ENCODE results near the gene BAG5.

BAG5 gene

GRCh38 chr14:103569408-103569807, 7.0 kb upstream of the BAG5 start:
- H3K4me3 ChIP-seq (ENCODE audit: low read length): no peak overlapping the region
- DNase-seq (ENCODE audit: low read depth, low spot score): no peak

DNA sequence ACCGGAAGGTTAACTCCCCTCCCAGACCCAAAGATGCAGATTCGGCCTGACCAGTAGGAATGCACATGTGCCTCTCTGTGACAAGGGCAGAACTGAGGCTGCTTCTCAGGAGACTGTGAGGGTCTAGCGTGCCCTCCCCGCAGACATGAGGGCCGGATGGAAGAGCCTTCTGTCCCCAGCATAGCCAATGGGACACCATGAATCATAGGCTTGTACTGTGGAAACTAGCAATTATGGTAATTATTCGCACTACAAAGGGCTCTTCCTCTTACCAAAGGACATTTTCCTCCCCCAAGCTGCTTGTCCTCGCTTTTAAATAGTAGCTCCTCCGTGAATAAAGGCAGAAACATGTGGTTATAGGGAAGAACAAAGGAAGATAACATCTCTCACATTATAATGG, 6.5 kb upstream of the BAG5 start:
- H3K4me3 ChIP-seq (ENCODE audit: low read length): no peak overlapping the region
- no peak for DNase-seq (ENCODE audit: low read depth, low spot score)

- DNase-seq (ENCODE audit: low read depth, low spot score): no peak
- peak overlapping the region; percentile 90 for H3K4me3 ChIP-seq (ENCODE audit: low read length)
Measured at GRCh38 chr14:103563844-103564505, 1.5 kb upstream of the BAG5 start.

DNA sequence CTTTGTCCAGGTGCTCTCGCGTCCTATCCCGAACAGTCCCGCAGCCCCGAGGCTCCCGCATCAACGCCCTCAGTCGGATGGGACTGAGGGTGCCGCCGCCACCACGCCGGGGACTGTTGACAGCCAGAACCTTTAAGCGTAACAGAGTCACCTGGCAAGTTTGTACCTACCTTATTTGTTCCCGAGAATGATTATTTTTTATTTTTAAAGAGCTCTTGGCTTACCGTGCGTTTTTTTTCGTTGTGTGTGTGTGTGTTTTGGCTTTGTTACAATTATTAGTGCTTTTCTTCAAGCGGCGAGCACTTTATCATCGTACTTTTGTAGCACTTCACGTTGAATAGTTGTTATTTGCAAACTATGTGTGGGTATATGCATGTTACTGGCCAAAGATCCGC, 766 bp upstream of the BAG5 start:
- DNase-seq (ENCODE audit: low read depth, low spot score): no peak
- peak overlapping the region; percentile 90 for H3K4me3 ChIP-seq (ENCODE audit: low read length)

- DNase-seq (ENCODE audit: low read depth, low spot score): no peak
- H3K4me3 ChIP-seq (ENCODE audit: low read length): peak overlapping the region; percentile 90
Measured at GRCh38 chr14:103562179-103562428, 353 bp downstream of the BAG5 start.

DNA sequence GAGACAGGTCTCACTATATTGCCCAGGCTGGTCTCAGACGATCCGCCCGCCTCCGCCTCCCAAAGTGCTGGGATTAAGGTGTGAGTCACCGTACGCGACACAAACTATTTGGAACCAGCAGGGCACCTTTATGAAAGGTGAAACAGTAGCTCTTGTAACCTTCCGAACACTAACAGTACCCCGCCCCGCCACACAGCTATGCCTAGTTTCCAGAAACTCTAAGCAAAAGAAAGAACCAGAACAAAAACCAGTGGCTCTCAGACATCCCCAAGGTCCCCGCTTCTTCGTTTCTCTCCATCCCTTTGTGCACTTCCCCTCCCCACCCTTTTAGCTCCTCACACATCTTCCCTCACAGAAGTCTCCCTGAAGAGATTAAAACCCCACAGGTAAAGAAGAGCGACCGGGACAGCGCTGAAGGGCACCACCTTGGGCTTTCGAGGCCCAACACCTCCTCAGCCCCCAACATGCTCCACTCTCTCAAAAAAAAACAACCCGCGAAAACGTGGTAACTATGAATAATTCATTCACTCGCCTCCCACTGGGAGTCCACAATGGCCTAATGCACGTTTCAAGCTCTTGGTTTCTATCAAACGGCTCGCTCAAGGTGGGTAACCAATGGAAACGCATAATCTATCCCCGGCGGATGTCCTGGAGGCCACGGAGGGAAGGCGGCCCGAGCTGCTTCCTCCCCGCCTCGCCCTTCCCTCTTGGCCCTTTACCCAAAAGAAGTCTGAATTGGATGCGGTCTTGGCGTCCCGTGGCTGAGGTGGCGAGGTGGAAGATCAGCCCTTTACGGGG, 877 bp downstream of the BAG5 start:
- peak overlapping the region; percentile 90 for H3K4me3 ChIP-seq (ENCODE audit: low read length)
- peak; percentile 26 for DNase-seq (ENCODE audit: low read depth, low spot score)

DNA sequence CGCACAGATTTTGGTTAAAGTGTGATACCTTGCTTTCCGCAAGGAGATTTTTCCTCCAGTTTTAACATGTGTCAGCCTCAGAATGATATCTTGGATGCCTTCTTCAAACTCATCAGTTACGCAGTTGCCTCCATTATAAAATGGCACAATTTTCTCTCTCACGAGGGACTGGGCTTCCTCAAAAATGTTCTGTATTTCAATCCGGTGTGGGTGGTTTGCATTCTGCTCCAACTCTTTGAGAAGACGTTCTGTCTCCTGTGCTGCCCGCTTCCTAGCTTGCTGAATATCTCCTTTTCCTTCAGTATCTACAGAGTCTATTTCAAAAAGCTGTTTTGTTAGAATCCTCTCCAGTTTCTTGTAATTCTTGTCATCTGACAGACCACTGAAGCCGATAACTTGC, 1.8 kb downstream of the BAG5 start:
- peak overlapping the region; percentile 90 for H3K4me3 ChIP-seq (ENCODE audit: low read length)
- DNase-seq (ENCODE audit: low read depth, low spot score): no peak

GRCh38 chr14:103559766-103560165, 2.7 kb downstream of the BAG5 start:
- DNase-seq (ENCODE audit: low read depth, low spot score): no peak
- H3K4me3 ChIP-seq (ENCODE audit: low read length): no peak overlapping the region

- DNase-seq (ENCODE audit: low read depth, low spot score): no peak
- no peak overlapping the region for H3K4me3 ChIP-seq (ENCODE audit: low read length)
Measured at GRCh38 chr14:103558071-103558882, 4.2 kb downstream of the BAG5 start.

DNA sequence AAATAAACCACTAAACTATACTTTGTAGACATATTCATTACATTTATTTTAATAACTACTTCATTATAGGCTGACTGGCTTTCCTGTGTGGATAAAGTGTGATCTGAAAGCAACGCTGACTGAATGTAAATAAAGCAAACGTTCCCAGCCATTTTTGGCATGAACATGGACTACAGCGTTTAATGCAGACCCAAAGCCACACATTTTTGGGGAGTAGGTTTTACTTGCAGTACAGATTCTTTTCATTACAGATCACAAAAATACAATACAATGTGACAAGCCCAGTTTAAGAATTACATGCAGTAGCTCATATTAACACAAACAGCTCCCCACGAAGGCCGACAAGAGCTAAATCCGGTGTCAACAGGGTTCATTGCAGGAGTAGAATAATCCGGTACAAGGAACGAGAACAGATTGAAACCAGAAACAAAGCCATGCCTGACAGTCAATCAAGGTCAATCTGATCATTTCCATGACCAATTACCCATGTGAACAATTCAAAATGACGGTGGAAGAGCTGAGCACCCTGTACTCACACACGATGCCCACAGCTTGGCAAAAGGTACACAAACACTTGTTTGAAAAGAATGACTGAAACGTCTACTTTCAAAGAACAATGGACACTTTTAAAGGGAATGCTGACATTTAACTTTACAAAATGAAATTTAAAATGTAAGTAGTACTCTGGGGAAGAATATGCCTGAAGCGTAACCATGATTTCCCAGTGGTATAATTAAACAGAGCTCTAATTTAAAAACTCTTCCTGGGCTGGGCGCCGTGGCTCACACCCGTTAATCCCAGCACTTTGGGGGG, 5.3 kb downstream of the BAG5 start:
- DNase-seq (ENCODE audit: low read depth, low spot score): no peak
- H3K4me3 ChIP-seq (ENCODE audit: low read length): no peak overlapping the region

DNA sequence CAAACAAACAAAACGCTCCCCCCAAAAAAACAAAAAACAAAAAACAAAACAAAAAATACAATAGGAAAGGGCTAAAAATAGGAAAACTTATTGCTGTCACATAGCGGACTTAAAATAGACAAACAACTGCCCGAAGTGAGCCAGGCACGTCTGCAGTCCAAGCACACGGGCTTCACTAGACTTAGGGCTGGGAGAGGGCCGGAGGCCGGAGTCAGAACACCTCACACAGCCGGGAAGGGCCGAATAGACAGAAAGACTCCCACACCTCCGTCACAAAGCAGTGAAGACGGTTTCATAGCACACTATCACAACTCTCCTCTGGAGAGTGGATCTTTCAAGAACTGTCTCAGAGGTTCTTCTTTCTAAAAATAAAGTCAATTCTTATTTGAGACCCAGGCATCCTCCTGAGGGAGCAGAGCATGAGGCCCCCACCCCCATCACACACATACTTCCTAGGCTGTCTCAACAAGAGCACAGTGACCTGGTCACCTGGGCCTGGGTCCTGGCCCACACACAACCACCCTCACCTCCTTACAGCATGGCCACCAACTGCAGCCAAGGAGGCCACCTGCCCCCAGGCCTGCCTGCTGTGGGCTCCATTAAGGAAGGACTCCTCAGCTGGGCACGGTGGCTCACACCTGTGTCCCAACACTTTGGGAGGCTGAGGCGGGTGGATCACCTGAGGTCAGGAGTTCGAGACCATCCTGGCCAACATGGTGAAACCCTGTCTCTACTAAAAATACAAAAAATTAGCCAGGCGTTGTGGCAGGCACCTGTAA, 6.7 kb downstream of the BAG5 start:
- DNase-seq (ENCODE audit: low read depth, low spot score): no peak
- H3K4me3 ChIP-seq (ENCODE audit: low read length): no peak overlapping the region

DNA sequence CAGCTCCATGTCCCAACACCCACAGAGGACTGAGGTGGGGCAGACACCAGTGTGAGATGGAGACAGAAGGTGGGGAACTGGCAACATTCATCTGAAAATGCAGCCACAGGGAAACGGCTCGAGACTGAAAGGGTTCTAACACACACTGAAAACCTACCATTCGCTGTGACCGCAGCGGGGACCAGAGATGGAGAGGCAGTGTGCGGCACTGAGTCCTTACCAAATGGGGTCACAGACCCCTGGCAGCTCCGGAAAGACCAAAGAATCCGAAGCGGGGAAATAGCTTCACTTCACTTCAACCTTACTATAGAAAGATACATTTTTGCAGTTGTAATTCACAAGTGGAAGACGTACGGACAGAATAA, 9.6 kb downstream of the BAG5 start:
- H3K4me3 ChIP-seq (ENCODE audit: low read length): no peak overlapping the region
- no peak for DNase-seq (ENCODE audit: low read depth, low spot score)

DNA sequence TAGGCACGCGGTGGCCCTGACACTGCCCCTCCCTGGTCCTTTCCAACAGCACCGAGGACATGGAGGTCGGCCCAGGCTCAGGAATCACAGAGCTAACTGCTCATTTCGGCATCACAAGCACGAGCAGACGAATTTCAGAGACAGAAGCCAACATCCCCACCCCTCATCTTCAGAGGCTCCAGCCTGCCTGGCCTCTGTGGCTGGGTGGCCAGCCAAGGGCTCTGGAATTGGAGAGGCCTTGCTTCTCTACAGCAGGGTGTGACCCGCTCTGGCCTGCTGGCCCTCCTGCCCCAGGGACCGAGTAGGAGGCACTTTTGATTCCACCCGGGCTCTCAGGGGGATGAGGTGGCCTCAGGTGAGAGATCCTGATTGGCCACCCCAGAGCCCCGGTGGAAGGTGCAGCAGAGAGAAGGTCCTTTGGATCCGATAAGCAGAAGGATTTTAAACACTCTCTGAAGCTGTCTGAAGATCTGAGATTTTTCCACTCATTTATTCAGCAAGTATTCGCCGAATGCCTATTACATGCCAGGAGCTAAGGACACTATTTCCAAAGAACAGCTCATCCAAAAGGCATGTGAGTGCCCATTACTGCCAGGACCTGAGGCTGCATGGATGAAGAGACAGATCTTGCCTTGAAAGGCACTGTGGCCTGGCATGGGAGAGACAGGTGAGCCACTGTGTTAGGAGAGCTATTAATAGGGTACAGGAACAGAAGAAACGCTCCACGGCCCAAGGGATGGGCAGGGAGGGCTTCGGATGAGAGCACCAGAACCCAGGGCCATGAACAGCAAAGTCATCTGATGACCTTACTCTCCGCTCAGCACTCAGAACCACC, 10.2 kb downstream of the BAG5 start:
- no peak for DNase-seq (ENCODE audit: low read depth, low spot score)
- H3K4me3 ChIP-seq (ENCODE audit: low read length): no peak overlapping the region

GRCh38 chr14:103551338-103551762, 11.1 kb downstream of the BAG5 start:
- no peak for DNase-seq (ENCODE audit: low read depth, low spot score)
- H3K4me3 ChIP-seq (ENCODE audit: low read length): no peak overlapping the region

- H3K4me3 ChIP-seq (ENCODE audit: low read length): no peak overlapping the region
Measured at GRCh38 chr14:103550451-103551337, 11.8 kb downstream of the BAG5 start.

DNA sequence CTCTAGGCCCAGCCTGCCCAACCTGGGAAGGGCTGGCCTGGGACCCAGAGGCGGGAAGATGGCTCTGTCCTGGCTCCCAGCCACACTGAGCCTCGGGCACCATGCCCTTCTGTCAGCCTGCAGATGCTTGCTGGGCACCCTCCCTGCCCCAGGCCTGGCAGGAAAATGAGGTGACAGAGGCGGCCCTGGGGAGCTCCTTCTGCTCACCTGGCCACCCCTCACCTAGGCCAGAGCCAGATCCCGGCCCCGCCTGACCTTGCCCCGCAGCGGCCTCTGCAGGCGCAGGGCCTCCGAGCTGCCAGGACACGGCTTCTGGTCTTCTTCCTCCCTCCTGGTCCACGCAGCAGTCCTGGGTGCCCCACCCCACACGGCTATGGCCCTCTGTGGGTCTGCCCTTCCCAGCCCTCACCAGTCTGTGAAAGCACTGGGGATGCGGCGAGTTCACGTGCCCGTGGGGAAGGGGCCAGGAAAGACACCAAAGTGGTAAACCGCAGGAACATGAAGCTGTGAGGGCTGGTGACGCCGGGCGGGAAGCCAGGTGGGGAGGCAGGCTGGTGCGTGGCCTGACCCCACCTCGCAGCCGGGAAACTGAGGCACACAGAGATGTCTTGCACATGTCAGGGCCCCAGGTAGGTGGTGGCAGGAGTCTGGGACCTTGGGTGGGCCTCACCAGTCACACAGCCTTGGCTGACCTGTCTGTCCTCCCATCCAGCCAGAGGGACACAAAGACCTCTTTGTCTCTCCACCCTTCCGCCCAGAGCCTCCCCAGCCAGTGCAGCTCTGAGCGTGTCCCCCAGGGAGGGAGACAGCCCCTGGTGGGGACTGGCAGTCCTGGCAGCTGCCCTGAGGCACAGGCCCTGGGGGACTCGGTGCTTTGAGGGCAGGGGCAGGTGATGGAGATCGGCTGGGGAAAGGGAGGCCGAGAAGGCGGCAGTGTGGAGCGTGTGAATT, 12.8 kb downstream of the BAG5 start:
- no peak overlapping the region for H3K4me3 ChIP-seq (ENCODE audit: low read length)
- DNase-seq (ENCODE audit: low read depth, low spot score): no peak

More at GRCh38 chr14:103550451-103551337, 11.8 kb downstream of the BAG5 start:
- DNase-seq (ENCODE audit: low read depth, low spot score): no peak

Measured in Jurkat, Clone E6-1 (cell line).